Measurements from ENCODE around the gene PEX16. TPM values are rescaled to one million over a fixed set of nuclear protein-coding genes. Genes with fewer than 3 reads are reported as not detected.

The PEX16 gene
- total RNA-seq, 2 experiments from 2014 or later, result 28.2 to 34.6 TPM

- H3K4me1 Mint-ChIP-seq (ENCODE audit: low read depth), result no peaks in the 10 kb centered on the region
- intact Hi-C loops (cut with micrococcal nuclease), result loop anchor here (1.0 kb wide), 1 partner anchor 133 kb away; no protein-coding TSS in a partner anchor
- DNase-seq, result peak; percentile 54
- H3K4me3 Mint-ChIP-seq, result no peak overlapping the region
- no peak overlapping the region for H3K27ac Mint-ChIP-seq
- ChIA-PET POLR2A (no interaction called here), CTCF (interaction anchor here (0.6 to 2.1 kb wide), 12 partner anchors 9 to 443 kb away, joined by 3 to 14 read pairs (median 4); no protein-coding TSS in a partner anchor)
- no peaks in the 10 kb centered on the region for H3K9me3 Mint-ChIP-seq
- H3K36me3 Mint-ChIP-seq, result peaks cover 49% of the 10 kb centered on the region
- no peaks in the 10 kb centered on the region for H3K27me3 Mint-ChIP-seq
Measured at GRCh38 chr11:45872651-45873356, 44.9 kb downstream of the PEX16 start.

GRCh38 chr11:45871638-45872037, 46.0 kb downstream of the PEX16 start:
- no peak overlapping the region for H3K27ac Mint-ChIP-seq

GRCh38 chr11:45870706-45871105, 47.0 kb downstream of the PEX16 start:
- ChIA-PET POLR2A (no interaction called here), CTCF (no interaction called here)
- H3K9me3 Mint-ChIP-seq, result no peaks in the 10 kb centered on the region
- H3K27me3 Mint-ChIP-seq, result no peaks in the 10 kb centered on the region
- no peaks in the 10 kb centered on the region for H3K4me1 Mint-ChIP-seq (ENCODE audit: low read depth)
- peaks cover 46% of the 10 kb centered on the region for H3K36me3 Mint-ChIP-seq
- H3K27ac Mint-ChIP-seq, result no peak overlapping the region
- intact Hi-C loops (cut with micrococcal nuclease), result no loop called here
- DNase-seq, result no peak
- no peak overlapping the region for H3K4me3 Mint-ChIP-seq

More at GRCh38 chr11:45871638-45872037, 46.0 kb downstream of the PEX16 start:
- Mint-ChIP-seq H3K4me1 (ENCODE audit: low read depth) (no peaks in the 10 kb centered on the region), H3K9me3 (no peaks in the 10 kb centered on the region), H3K4me3 (no peak overlapping the region), H3K36me3 (peaks cover 50% of the 10 kb centered on the region), H3K27me3 (no peaks in the 10 kb centered on the region)
- intact Hi-C loops (cut with micrococcal nuclease), result loop anchor here (1.0 kb wide), 1 partner anchor 135 kb away; no protein-coding TSS in a partner anchor
- CTCF ChIA-PET, result interaction anchor here (0.9 to 2.1 kb wide), 2 partner anchors 9 to 135 kb away, joined by 3 to 14 read pairs; no protein-coding TSS in a partner anchor
- POLR2A ChIA-PET, result no interaction called here
- DNase-seq, result no peak

GRCh38 chr11:45869551-45869950, 48.1 kb downstream of the PEX16 start:
- H3K4me1 Mint-ChIP-seq (ENCODE audit: low read depth), result no peaks in the 10 kb centered on the region
- H3K9me3 Mint-ChIP-seq, result no peaks in the 10 kb centered on the region
- H3K4me3 Mint-ChIP-seq, result no peak overlapping the region
- no peaks in the 10 kb centered on the region for H3K27me3 Mint-ChIP-seq
- H3K27ac Mint-ChIP-seq, result no peak overlapping the region
- DNase-seq, result no peak
- intact Hi-C loops (cut with micrococcal nuclease), result no loop called here
- ChIA-PET POLR2A (no interaction called here), CTCF (interaction anchor here (1.5 kb wide), 1 partner anchor 27 kb away, joined by 4 read pairs; no protein-coding TSS in a partner anchor)
- H3K36me3 Mint-ChIP-seq, result peaks cover 46% of the 10 kb centered on the region

GRCh38 chr11:45864041-45864440, 53.6 kb downstream of the PEX16 start:
- no peak for DNase-seq
- Mint-ChIP-seq H3K4me3 (no peak overlapping the region), H3K9me3 (no peaks in the 10 kb centered on the region), H3K27me3 (no peaks in the 10 kb centered on the region), H3K36me3 (peaks cover 49% of the 10 kb centered on the region), H3K27ac (no peak overlapping the region), H3K4me1 (ENCODE audit: low read depth) (no peaks in the 10 kb centered on the region)
- CTCF ChIA-PET, result interaction anchor here (1.5 kb wide), 1 partner anchor 8 kb away, joined by 3 read pairs; no protein-coding TSS in a partner anchor
- POLR2A ChIA-PET, result no interaction called here
- intact Hi-C loops (cut with micrococcal nuclease), result no loop called here

DNA sequence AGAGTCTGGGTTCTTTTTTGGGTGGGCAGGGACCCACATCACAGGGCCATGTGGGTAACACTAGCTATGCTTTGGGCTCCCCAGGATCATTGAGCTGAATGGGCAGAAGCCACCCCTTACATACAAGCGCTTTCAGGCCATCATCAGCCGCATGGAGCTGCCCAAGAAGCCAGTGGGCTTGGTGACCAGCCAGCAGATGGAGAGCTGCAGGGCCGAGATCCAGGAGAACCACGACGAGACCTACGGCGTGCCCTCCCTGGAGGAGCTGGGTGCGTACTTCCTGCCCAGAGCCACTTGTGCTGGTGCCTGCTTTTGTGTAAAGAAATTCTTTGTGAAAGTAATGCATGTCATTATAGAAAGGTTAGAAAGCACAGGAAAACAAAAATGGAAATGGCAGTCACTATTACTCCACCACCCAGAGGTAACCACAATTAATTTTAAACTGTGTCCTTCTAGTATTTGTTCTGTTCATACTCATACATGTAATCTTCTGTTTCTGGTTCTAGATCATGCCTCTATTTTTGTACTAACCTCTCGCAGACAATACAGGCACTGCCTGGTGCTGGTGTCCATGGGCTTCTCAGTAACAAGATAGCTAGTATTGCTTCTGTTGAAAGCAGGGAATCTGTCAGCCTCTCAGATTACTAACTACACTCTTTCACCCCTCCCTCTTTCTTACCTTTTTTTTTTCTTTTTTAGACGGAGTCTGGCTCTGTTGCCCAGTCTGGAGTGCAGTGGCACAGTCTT, 56.7 kb downstream of the PEX16 start:
- ChIA-PET CTCF (interaction anchor here (0.9 to 1.2 kb wide), 3 partner anchors 11 to 145 kb away, joined by 3 to 4 read pairs (median 3); no protein-coding TSS in a partner anchor), POLR2A (interaction anchor here (0.7 kb wide), 1 partner anchor 23 kb away, joined by 4 read pairs; no protein-coding TSS in a partner anchor)
- H3K27me3 Mint-ChIP-seq, result no peaks in the 10 kb centered on the region
- H3K36me3 Mint-ChIP-seq, result peaks cover 49% of the 10 kb centered on the region
- H3K4me1 Mint-ChIP-seq (ENCODE audit: low read depth), result no peaks in the 10 kb centered on the region
- no peak overlapping the region for H3K27ac Mint-ChIP-seq
- no peak overlapping the region for H3K4me3 Mint-ChIP-seq
- no peak for DNase-seq
- no peaks in the 10 kb centered on the region for H3K9me3 Mint-ChIP-seq
- intact Hi-C loops (cut with micrococcal nuclease), result no loop called here

- Mint-ChIP-seq H3K27ac (no peak overlapping the region), H3K27me3 (no peaks in the 10 kb centered on the region), H3K4me3 (no peak overlapping the region), H3K36me3 (peaks cover 48% of the 10 kb centered on the region), H3K4me1 (ENCODE audit: low read depth) (no peaks in the 10 kb centered on the region), H3K9me3 (no peaks in the 10 kb centered on the region)
- DNase-seq, result no peak
- intact Hi-C loops (cut with micrococcal nuclease), result no loop called here
- ChIA-PET POLR2A (no interaction called here), CTCF (interaction anchor here (1.1 to 1.2 kb wide), 2 partner anchors 25 to 146 kb away, joined by 3 read pairs; no protein-coding TSS in a partner anchor)
Measured at GRCh38 chr11:45860348-45860747, 57.3 kb downstream of the PEX16 start.

Other genes starting within 250 kb of the PEX16 start
- 10 to 100 TPM; 10.7 to 11.4 TPM for gene SLC35C1, start 112.7 kb downstream of the PEX16 start, total RNA-seq
- 10 to 100 TPM; 12.1 to 13.4 TPM for gene CRY2, start 70.4 kb downstream of the PEX16 start, total RNA-seq
- under 1 TPM; 0.43 to 0.58 TPM for gene MAPK8IP1, start 32.2 kb downstream of the PEX16 start, total RNA-seq
- under 1 TPM; 0.73 to 0.88 TPM for gene FREY1, start 10.6 kb downstream of the PEX16 start, total RNA-seq
- gene LARGE2, start 4.8 kb upstream of the PEX16 start, total RNA-seq, result 1 to 10 TPM; 1.1 to 1.6 TPM
- gene PHF21A, start 203.6 kb upstream of the PEX16 start, total RNA-seq, result 10 to 100 TPM; 38.0 to 40.0 TPM